Astrocyte of the cerebellum (primary cell): Measurements from ENCODE around the gene ZNF132.

Experiments used
- DNase-seq: peaks from one replicate; pipeline ENCODE4 v3.0.0-alpha.2; 2011; ENCODE audit warnings: low read depth
- H3K4me3 ChIP-seq: 2 replicates; pipeline ENCODE4 v1.5.1; 2011; ENCODE audit warnings: mild to moderate bottlenecking, low read depth, low read length, moderate library complexity
- CTCF ChIP-seq: IDR thresholded peaks from 2 replicates; pipeline ENCODE4 v1.5.1; 2012; ENCODE audit warnings: low read length, low read depth, moderate library complexity, mild to moderate bottlenecking; ENCODE audit errors: missing control alignments
- in situ Hi-C: cut with HindIII; loops from 2 replicates; pipeline ENCODE4 v1.10.0; 2017; ENCODE audit warnings: low sequenced_read_pairs

ZNF132 gene

DNA sequence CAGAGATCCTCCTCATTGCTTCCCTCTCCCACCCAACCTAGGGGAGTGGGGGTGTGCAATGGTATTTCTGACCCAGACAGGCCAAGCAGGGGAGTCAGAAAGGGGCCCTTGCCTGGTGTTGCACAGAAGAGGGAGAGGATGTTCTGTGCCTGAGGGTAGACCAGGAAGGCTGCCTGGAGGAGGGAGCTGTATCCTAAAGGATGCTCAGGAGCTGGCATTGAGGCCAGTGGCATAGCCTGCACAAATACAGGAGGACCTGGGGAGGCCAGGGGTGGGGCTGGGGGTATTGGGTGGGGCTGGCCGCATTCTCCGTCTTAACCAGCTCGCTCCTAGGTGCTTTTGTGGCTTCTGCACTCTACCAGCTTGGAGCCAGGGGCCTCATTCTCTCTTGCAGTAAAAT, 40.0 kb downstream of the ZNF132 start:
- no peak for TF ChIP-seq CTCF
- H3K4me3 ChIP-seq, result no peak overlapping the region
- in situ Hi-C loops, result no loop called here
- no peak for DNase-seq

DNA sequence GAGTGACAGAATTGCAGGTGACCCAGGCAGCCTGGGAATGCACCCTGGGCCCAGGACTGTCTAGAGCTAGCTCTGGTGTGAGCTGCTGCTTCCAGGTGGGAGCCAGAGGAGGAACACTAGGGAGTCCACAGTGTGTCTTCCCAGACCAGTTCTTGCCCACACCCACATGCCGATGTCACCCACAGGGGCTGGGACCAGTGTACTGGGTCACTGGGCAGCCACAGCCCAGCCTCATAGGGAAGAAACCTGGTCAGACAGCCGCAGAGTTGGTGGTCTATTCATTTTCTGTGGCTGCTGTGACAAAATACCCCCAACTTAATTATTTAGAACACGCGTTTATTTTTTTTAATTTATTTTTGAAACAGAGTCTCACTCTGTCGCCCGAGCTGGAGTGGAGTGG, 41.4 kb downstream of the ZNF132 start:
- no peak for TF ChIP-seq CTCF
- H3K4me3 ChIP-seq, result no peak overlapping the region
- in situ Hi-C loops, result no loop called here

DNA sequence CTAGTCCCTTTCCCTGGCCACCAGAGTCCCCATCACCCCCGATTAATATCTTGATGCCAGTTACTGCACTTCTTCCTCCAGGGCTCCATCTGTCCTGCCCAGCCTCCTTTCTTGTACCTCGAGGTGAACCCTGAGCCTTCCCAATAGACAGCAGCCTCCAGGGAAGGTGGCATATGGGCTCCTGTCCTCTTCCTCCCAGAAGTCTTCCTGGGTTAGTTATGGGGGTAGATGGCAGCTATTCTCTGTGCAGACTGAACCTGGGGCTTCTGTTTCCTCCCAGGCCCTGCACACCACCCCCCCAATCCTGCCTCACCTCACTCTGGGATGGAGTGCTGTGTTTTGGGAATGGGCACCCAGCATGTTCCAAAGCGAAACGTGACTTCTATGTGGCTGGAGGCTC, 41.9 kb downstream of the ZNF132 start:
- in situ Hi-C loops, result no loop called here
- no peak for DNase-seq
- TF ChIP-seq CTCF, result no peak
- no peak overlapping the region for H3K4me3 ChIP-seq

More for the DNA sequence above, 41.4 kb downstream of the ZNF132 start:
- no peak for DNase-seq

- in situ Hi-C loops, result no loop called here
- DNase-seq, result no peak
- TF ChIP-seq CTCF, result no peak
- H3K4me3 ChIP-seq, result no peak overlapping the region
These were observed 42.4 kb downstream of the ZNF132 start for GRCh38 chr19:58397533-58398037.

GRCh38 chr19:58396691-58397532, 43.0 kb downstream of the ZNF132 start:
- no peak for DNase-seq
- no peak overlapping the region for H3K4me3 ChIP-seq
- in situ Hi-C loops, result no loop called here
- TF ChIP-seq CTCF, result no peak

DNA sequence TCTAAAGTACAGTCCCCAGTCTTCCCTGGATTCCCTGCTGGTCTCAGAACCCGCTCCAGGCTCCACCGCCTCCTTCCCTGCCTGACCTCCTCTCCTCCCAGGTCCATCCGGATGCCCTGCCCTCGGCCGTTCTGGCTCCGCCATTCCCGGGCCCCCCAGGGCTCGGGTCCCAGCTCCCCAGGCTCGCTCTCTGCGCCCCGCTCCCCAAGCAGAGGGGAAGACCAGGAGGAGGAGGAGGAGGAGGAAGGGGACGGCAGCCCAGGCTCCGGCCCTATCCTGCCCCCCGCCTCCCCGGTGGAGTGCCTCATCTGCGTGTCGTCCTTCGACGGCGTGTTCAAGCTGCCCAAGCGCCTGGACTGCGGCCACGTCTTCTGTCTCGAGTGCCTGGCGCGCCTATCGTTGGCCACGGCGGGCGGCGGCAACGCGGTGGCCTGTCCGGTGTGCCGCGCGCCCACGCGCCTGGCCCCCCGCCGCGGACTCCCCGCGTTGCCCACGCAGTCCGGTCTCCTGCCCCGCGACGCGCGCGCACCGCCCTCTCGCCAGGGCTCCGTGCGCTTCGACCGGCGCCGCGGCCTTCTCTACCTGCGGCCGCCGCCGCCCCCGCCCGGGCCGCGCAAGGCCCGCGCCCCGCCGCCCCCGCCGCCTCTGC, 43.9 kb downstream of the ZNF132 start:
- no peak for DNase-seq
- H3K4me3 ChIP-seq, result no peak overlapping the region
- no peak for TF ChIP-seq CTCF
- in situ Hi-C loops, result no loop called here
